HCT116 (cell line): ENCODE data around the gene OPRD1. TPM values are rescaled to one million over a fixed set of nuclear protein-coding genes. Genes with fewer than 3 reads are reported as not detected.

Source experiments
- ATAC-seq: fragments of 200-7000 bp; cut with Tn5 transposase; 2 replicates; pipeline ENCODE4 v1.9.1; 2020; ENCODE audit warnings: mild to moderate bottlenecking, moderate library complexity
- BruUV-seq: library from RNA; stranded (reverse); fragments of 400-500 nt; replicated peaks from 2 replicates; lab custom pipeline; 2021; lab: Mats Ljungman, UMichigan
- CTCF ChIA-PET: fragments of 300-600 bp; sonication (Branson Sonifier 250); formaldehyde crosslinking; loops from one replicate; lab custom pipeline; 2021; ENCODE audit warnings: antibody characterized with exemption; lab: Charles Lee
- POLR2A ChIA-PET: fragments of 300-600, 350-600 bp; sonication (Branson Sonifier 250); formaldehyde crosslinking; loops from one replicate; lab custom pipeline; 2021; ENCODE audit warnings: antibody characterized with exemption; lab: Charles Lee
- RAD21 ChIA-PET, 2 experiments: fragments of 300-600 bp; sonication (Branson Sonifier 250); formaldehyde crosslinking; loops; one replicate each; lab custom pipeline; 2023; ENCODE audit warnings: low total read pairs in 2 of 2; ENCODE audit not compliant: uncharacterized antibody in 2 of 2, unreplicated experiment in 2 of 2, low non-redundant PET in 1 of 2; lab: Charles Lee
- DNase-seq: peaks from one replicate; pipeline ENCODE4 v3.0.0-alpha.2; 2010; ENCODE audit warnings: low read depth, low spot score
- H2AFZ ChIP-seq: fragments of 200-600 bp; shearing (Covaris generic), sonication (generic); 2 replicates; pipeline ENCODE4 v1.6.1; 2017; ENCODE audit warnings: low read depth, mixed run types, mixed read lengths, antibody characterized with exemption, low read length; ENCODE audit not compliant: poor library complexity, severe bottlenecking
- H3K27ac ChIP-seq: 2 replicates; pipeline ENCODE4 v1.5.1; 2012; ENCODE audit warnings: low read depth, low read length
- H3K27me3 ChIP-seq: fragments of 200-600 bp; sonication (generic); 2 replicates; pipeline ENCODE4 v1.6.1; 2016; ENCODE audit warnings: mixed run types, low read length, mixed read lengths; ENCODE audit not compliant: insufficient read depth
- H3K36me3 ChIP-seq, 2 experiments: fragments of 200-500 bp in 1 of 2; fragments of 200-600 bp in 1 of 2; sonication (Bioruptor generic) in 1 of 2; sonication (generic) in 1 of 2; 2 replicates each; pipeline versions ENCODE4 v1.5.1 to v1.6.1; 2014 to 2016; ENCODE audit warnings: low read length in 2 of 2, inconsistent platforms in 1 of 2, mixed read lengths in 1 of 2, mixed run types in 1 of 2; ENCODE audit not compliant: insufficient read depth in 2 of 2, control insufficient read depth in 1 of 2
- H3K4me1 ChIP-seq, 2 experiments: fragments of 200-600 bp in 1 of 2; sonication (generic) in 1 of 2; 2 replicates each; pipeline versions ENCODE4 v1.5.1 to v1.6.1; 2012 to 2017; ENCODE audit warnings: low read length in 2 of 2, inconsistent platforms in 1 of 2, mild to moderate bottlenecking in 1 of 2, mixed read lengths in 1 of 2, mixed run types in 1 of 2, moderate library complexity in 1 of 2; ENCODE audit not compliant: insufficient read depth in 2 of 2, control insufficient read depth in 1 of 2
- H3K4me2 ChIP-seq: fragments of 200-600 bp; sonication (generic); 2 replicates; pipeline ENCODE4 v1.6.1; 2017; ENCODE audit warnings: mixed run types, low read length, mixed read lengths
- H3K4me3 ChIP-seq, 2 experiments: fragments of 200-600 bp in 1 of 2; sonication (generic) in 1 of 2; replicated peaks in 1 of 2; 2 replicates each; pipeline ENCODE4 v1.5.1; 2011 to 2016; ENCODE audit warnings: low read length in 2 of 2, control low read depth in 1 of 2, low read depth in 1 of 2, mild to moderate bottlenecking in 1 of 2, mixed read lengths in 1 of 2, mixed run types in 1 of 2
- H3K79me2 ChIP-seq: fragments of 200-600 bp; sonication (generic); 2 replicates; pipeline ENCODE4 v1.6.1; 2017; ENCODE audit warnings: mild to moderate bottlenecking, mixed run types, low read length, moderate library complexity, mixed read lengths; ENCODE audit not compliant: insufficient read depth
- H3K9ac ChIP-seq: fragments of 200-600 bp; sonication (generic); 2 replicates; pipeline ENCODE4 v1.6.1; 2016; ENCODE audit warnings: low read length, mixed read lengths
- H3K9me2 ChIP-seq: fragments of 200-600 bp; sonication (generic), shearing (Covaris generic); 2 replicates; pipeline ENCODE4 v1.6.1; 2017; ENCODE audit warnings: mixed run types, mild to moderate bottlenecking, moderate library complexity; ENCODE audit not compliant: insufficient read depth
- H3K9me3 ChIP-seq, 2 experiments: fragments of 200-500 bp in 1 of 2; fragments of 200-600 bp in 1 of 2; sonication (Bioruptor generic) in 1 of 2; sonication (generic) in 1 of 2; 2 replicates each; pipeline ENCODE4 v1.6.1; 2014 to 2017; ENCODE audit warnings: low read length in 2 of 2, mixed read lengths in 2 of 2, inconsistent platforms in 1 of 2, low read depth in 1 of 2, mild to moderate bottlenecking in 1 of 2, mixed run types in 1 of 2, moderate library complexity in 1 of 2; ENCODE audit not compliant: control insufficient read depth in 1 of 2, insufficient read depth in 1 of 2
- H4K20me1 ChIP-seq: fragments of 200-600 bp; sonication (generic), shearing (Covaris generic); 2 replicates; pipeline ENCODE4 v1.6.1; 2017; ENCODE audit warnings: mixed run types, mild to moderate bottlenecking, moderate library complexity; ENCODE audit not compliant: insufficient read depth
- ELF1 ChIP-seq: IDR thresholded peaks from 2 replicates; pipeline ENCODE4 v1.6.1; 2012; ENCODE audit warnings: low read depth, borderline replicate concordance
- EZH2 ChIP-seq: fragments of 200-600 bp; sonication (generic); IDR thresholded peaks from 2 replicates; pipeline ENCODE4 v1.6.1; 2017; ENCODE audit warnings: antibody characterized with exemption, mixed run types
- EZH2phosphoT487 ChIP-seq: fragments of 200-600 bp; IDR thresholded peaks from 2 replicates; pipeline ENCODE4 v1.6.1; 2018; ENCODE audit warnings: antibody characterized with exemption, borderline replicate concordance
- FOSL1 ChIP-seq: IDR thresholded peaks from 2 replicates; pipeline ENCODE4 v1.6.1; 2012; ENCODE audit warnings: low read depth
- JUND ChIP-seq: IDR thresholded peaks from 2 replicates; pipeline ENCODE4 v1.6.1; 2012
- POLR2A ChIP-seq: IDR thresholded peaks from 2 replicates; pipeline ENCODE4 v1.7.0; 2011; ENCODE audit warnings: borderline replicate concordance; ENCODE audit not compliant: insufficient read depth, insufficient read length; ENCODE audit errors: extremely low read depth
- POLR2AphosphoS5 ChIP-seq: IDR thresholded peaks from 2 replicates; pipeline ENCODE4 v1.6.1; 2011; ENCODE audit warnings: mild to moderate bottlenecking, low read depth, low read length, moderate library complexity
- SIN3A ChIP-seq: IDR thresholded peaks from 2 replicates; pipeline ENCODE4 v1.6.1; 2012; ENCODE audit warnings: low read depth
- SP1 ChIP-seq: IDR thresholded peaks from 2 replicates; pipeline ENCODE4 v1.6.1; 2012; ENCODE audit warnings: low read depth
- SRF ChIP-seq: IDR thresholded peaks from 2 replicates; pipeline ENCODE4 v1.6.1; 2012; ENCODE audit warnings: low read depth
- TCF7L2 ChIP-seq: IDR thresholded peaks from 2 replicates; pipeline ENCODE4 v1.7.0; 2011; ENCODE audit warnings: borderline replicate concordance, inconsistent platforms; ENCODE audit not compliant: insufficient read depth, insufficient read length; ENCODE audit errors: extremely low read depth
- YY1 ChIP-seq: IDR thresholded peaks from 2 replicates; pipeline ENCODE4 v1.6.1; 2011; ENCODE audit warnings: low read length, low read depth, moderate library complexity, mild to moderate bottlenecking; ENCODE audit not compliant: insufficient replicate concordance; ENCODE audit errors: extremely low read depth
- ZNF274 ChIP-seq: fragments of 200-500 bp; sonication (Bioruptor generic); IDR thresholded peaks from 2 replicates; pipeline ENCODE4 v1.6.1; 2014; ENCODE audit warnings: mild to moderate bottlenecking, low read depth, low read length, inconsistent platforms
- intact Hi-C: fragments of 100-400 bp; cut with micrococcal nuclease; formaldehyde crosslinking; loops from 2 replicates; pipeline ENCODE4 v1.10.0; 2022
- total RNA-seq: library from RNA; stranded (reverse); gene quantifications from one replicate; pipeline ENCODE4 v1.2.1, GENCODE V29; 2021; ENCODE audit not compliant: unreplicated experiment
- TF ChIP-seq, protein P1 (sequence below), 3 experiments: fragments of 200-600 bp in 1 of 3; sonication (generic) in 1 of 3; IDR thresholded peaks in 2 of 3; conservative IDR thresholded peaks in 1 of 3; 2 replicates each; pipeline ENCODE4 v1.5.1; 2012 to 2017; ENCODE audit warnings: low read depth in 2 of 3, low read length in 2 of 3, antibody characterized with exemption in 1 of 3, borderline replicate concordance in 1 of 3, control low read depth in 1 of 3, mild to moderate bottlenecking in 1 of 3, mixed read lengths in 1 of 3, mixed run types in 1 of 3, moderate library complexity in 1 of 3; ENCODE audit not compliant: insufficient read depth in 1 of 3
- TF ChIP-seq, protein P2 (sequence below): IDR thresholded peaks from 2 replicates; pipeline ENCODE4 v1.6.1; 2012; ENCODE audit warnings: low read depth
- TF ChIP-seq, protein P3 (sequence below): IDR thresholded peaks from 2 replicates; pipeline ENCODE4 v1.6.1; 2011; ENCODE audit warnings: mild to moderate bottlenecking, low read length, moderate library complexity; ENCODE audit not compliant: insufficient replicate concordance; ENCODE audit errors: extremely low read depth

OPRD1 gene
- total RNA-seq, 1 experiment from 2014 or later: not detected

DNA sequence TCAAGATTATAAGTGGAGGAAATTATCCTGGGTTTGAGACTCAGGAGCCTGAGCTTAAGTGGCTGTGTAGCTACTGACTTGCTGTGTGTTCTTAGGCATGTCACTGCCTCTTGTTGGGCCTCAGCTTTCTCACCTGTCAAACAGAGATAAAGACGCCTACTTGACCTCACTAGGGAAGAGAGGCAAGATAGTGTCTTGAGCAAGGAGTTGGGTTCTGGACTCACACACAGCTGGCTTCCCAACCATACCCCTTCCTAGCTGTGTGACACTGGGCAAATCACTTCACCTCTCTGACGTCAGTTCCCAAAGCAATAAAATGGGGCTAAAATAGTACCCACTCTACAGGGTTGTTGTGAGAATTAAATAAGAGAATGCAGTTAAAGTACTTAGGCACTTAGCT lies 90.8 kb downstream of the OPRD1 start:
- H3K79me2 ChIP-seq: peaks cover 4% of the 10 kb centered on the region; the same call in 1 of the 2 replicates
- no peak overlapping the region for H3K4me2 ChIP-seq
- H3K27me3 ChIP-seq: no peaks in the 10 kb centered on the region
- RAD21 ChIA-PET: no interaction called here
- H3K9me2 ChIP-seq: no peaks in the 10 kb centered on the region
- H3K4me1 ChIP-seq: no peaks in the 10 kb centered on the region
- no peaks in the 10 kb centered on the region for H3K9me3 ChIP-seq
- POLR2A ChIA-PET: no interaction called here
- no peaks in the 10 kb centered on the region for H4K20me1 ChIP-seq
- intact Hi-C loops: no loop called here
- no peak overlapping the region for H3K9ac ChIP-seq
- no peak overlapping the region for H3K4me3 ChIP-seq
- no TSS peak for BruUV-seq
- TF ChIP-seq POLR2AphosphoS5 (no peak), FOSL1 (no peak), EZH2 (no peak), SIN3A (no peak), POLR2A (no peak), ZNF274 (no peak), TCF7L2 (no peak), SP1 (no peak), YY1 (no peak), JUND (no peak), ELF1 (no peak), EZH2phosphoT487 (no peak), SRF (no peak)
- TF ChIP-seq, protein P1, sequence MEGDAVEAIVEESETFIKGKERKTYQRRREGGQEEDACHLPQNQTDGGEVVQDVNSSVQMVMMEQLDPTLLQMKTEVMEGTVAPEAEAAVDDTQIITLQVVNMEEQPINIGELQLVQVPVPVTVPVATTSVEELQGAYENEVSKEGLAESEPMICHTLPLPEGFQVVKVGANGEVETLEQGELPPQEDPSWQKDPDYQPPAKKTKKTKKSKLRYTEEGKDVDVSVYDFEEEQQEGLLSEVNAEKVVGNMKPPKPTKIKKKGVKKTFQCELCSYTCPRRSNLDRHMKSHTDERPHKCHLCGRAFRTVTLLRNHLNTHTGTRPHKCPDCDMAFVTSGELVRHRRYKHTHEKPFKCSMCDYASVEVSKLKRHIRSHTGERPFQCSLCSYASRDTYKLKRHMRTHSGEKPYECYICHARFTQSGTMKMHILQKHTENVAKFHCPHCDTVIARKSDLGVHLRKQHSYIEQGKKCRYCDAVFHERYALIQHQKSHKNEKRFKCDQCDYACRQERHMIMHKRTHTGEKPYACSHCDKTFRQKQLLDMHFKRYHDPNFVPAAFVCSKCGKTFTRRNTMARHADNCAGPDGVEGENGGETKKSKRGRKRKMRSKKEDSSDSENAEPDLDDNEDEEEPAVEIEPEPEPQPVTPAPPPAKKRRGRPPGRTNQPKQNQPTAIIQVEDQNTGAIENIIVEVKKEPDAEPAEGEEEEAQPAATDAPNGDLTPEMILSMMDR (IDR thresholded peaks at IDR 0.05 in 2 of 3, conservative IDR thresholded peaks at IDR 0.05 in 1 of 3; ENCODE audit: borderline replicate concordance in 1 of 3, insufficient read depth in 1 of 3, low read depth in 2 of 3, low read length in 2 of 3): no peak
- TF ChIP-seq, protein P2, sequence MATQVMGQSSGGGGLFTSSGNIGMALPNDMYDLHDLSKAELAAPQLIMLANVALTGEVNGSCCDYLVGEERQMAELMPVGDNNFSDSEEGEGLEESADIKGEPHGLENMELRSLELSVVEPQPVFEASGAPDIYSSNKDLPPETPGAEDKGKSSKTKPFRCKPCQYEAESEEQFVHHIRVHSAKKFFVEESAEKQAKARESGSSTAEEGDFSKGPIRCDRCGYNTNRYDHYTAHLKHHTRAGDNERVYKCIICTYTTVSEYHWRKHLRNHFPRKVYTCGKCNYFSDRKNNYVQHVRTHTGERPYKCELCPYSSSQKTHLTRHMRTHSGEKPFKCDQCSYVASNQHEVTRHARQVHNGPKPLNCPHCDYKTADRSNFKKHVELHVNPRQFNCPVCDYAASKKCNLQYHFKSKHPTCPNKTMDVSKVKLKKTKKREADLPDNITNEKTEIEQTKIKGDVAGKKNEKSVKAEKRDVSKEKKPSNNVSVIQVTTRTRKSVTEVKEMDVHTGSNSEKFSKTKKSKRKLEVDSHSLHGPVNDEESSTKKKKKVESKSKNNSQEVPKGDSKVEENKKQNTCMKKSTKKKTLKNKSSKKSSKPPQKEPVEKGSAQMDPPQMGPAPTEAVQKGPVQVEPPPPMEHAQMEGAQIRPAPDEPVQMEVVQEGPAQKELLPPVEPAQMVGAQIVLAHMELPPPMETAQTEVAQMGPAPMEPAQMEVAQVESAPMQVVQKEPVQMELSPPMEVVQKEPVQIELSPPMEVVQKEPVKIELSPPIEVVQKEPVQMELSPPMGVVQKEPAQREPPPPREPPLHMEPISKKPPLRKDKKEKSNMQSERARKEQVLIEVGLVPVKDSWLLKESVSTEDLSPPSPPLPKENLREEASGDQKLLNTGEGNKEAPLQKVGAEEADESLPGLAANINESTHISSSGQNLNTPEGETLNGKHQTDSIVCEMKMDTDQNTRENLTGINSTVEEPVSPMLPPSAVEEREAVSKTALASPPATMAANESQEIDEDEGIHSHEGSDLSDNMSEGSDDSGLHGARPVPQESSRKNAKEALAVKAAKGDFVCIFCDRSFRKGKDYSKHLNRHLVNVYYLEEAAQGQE: no peak
- TF ChIP-seq, protein P3, sequence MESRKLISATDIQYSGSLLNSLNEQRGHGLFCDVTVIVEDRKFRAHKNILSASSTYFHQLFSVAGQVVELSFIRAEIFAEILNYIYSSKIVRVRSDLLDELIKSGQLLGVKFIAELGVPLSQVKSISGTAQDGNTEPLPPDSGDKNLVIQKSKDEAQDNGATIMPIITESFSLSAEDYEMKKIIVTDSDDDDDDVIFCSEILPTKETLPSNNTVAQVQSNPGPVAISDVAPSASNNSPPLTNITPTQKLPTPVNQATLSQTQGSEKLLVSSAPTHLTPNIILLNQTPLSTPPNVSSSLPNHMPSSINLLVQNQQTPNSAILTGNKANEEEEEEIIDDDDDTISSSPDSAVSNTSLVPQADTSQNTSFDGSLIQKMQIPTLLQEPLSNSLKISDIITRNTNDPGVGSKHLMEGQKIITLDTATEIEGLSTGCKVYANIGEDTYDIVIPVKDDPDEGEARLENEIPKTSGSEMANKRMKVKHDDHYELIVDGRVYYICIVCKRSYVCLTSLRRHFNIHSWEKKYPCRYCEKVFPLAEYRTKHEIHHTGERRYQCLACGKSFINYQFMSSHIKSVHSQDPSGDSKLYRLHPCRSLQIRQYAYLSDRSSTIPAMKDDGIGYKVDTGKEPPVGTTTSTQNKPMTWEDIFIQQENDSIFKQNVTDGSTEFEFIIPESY: no peak
- H3K27ac ChIP-seq: no peak overlapping the region
- ATAC-seq (no peak), DNase-seq (no peak)
- H3K36me3 ChIP-seq: no peaks in the 10 kb centered on the region
- H2AFZ ChIP-seq: no peak overlapping the region
- CTCF ChIA-PET: interaction anchor here (1.4 kb wide), 1 partner anchor 9 kb away, joined by 6 read pairs; no protein-coding TSS in a partner anchor
